AG09309 (cell line): ENCODE measurements around the gene GADL1.

ENCODE experiments used
- DNase-seq: peaks from one replicate; pipeline ENCODE4 v3.0.0-alpha.2; 2010; ENCODE audit warnings: low read depth
- H3K4me3 ChIP-seq: 2 replicates; pipeline ENCODE4 v1.5.1; 2011; ENCODE audit warnings: mild to moderate bottlenecking, low read depth, low read length, moderate library complexity; ENCODE audit not compliant: control insufficient read depth
- CTCF ChIP-seq: IDR thresholded peaks from 2 replicates; pipeline ENCODE4 v1.5.1; 2011; ENCODE audit warnings: mild to moderate bottlenecking, low read depth, low read length, inconsistent platforms; ENCODE audit not compliant: insufficient read depth, control insufficient read depth; ENCODE audit errors: missing control alignments

The GADL1 gene

GRCh38 chr3:30827080-30827479 is 67.4 kb downstream of the GADL1 start:
- no peak for TF ChIP-seq CTCF
- no peak for DNase-seq
- no peak overlapping the region for H3K4me3 ChIP-seq

- no peak for TF ChIP-seq CTCF
- no peak overlapping the region for H3K4me3 ChIP-seq
- DNase-seq = no peak
Observed at GRCh38 chr3:30826531-30826942, 67.9 kb downstream of the GADL1 start.

GRCh38 chr3:30819067-30819798 is 75.2 kb downstream of the GADL1 start:
- TF ChIP-seq CTCF = no peak
- no peak for DNase-seq
- no peak overlapping the region for H3K4me3 ChIP-seq

GRCh38 chr3:30813734-30814133 is 80.7 kb downstream of the GADL1 start:
- no peak for TF ChIP-seq CTCF
- no peak overlapping the region for H3K4me3 ChIP-seq
- DNase-seq = no peak

GRCh38 chr3:30811151-30811795 is 83.2 kb downstream of the GADL1 start:
- no peak for DNase-seq
- no peak for TF ChIP-seq CTCF
- H3K4me3 ChIP-seq = no peak overlapping the region

GRCh38 chr3:30810625-30811024 is 83.8 kb downstream of the GADL1 start:
- no peak for TF ChIP-seq CTCF
- DNase-seq = no peak

More at GRCh38 chr3:30810625-30811024, 83.8 kb downstream of the GADL1 start:
- H3K4me3 ChIP-seq = no peak overlapping the region
